GM10266 (cell line): ENCODE results near the gene THRSP.
"Not testable (repeated sequence)": the region's sequence is repeated elsewhere in the genome, so short reads cannot be mapped to it uniquely, and the experiment has no call there.

Experiments used
- DNase-seq: peaks from one replicate; pipeline ENCODE4 v3.0.0; 2012; ENCODE audit errors: extremely low spot score
- TF ChIP-seq, protein P1 (sequence below): IDR thresholded peaks from 2 replicates; pipeline ENCODE4 v1.5.1; 2012; ENCODE audit warnings: mild to moderate bottlenecking, low read depth; ENCODE audit not compliant: control insufficient read depth, insufficient read depth; ENCODE audit errors: missing control alignments

Gene THRSP

DNA sequence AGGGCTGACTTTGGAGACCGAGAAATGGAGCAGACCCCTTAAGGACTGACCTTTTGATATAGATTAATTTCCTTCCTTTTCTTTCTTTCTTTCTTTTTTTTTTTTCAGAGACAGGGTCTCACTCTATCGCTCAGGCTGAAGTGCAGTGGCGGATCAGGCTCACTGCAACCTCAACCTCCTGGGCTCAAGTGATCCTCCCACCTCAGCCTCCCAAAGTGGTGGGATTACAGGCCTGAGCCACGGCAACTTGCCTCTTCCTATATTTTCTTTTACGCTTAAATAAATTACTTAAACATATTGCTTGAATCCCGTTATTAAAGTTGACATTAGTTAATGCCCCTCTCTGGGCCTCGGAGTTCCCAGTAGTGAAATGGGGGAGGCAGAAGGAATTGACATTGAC, 40.2 kb upstream of the THRSP start:
- TF ChIP-seq, protein P1, sequence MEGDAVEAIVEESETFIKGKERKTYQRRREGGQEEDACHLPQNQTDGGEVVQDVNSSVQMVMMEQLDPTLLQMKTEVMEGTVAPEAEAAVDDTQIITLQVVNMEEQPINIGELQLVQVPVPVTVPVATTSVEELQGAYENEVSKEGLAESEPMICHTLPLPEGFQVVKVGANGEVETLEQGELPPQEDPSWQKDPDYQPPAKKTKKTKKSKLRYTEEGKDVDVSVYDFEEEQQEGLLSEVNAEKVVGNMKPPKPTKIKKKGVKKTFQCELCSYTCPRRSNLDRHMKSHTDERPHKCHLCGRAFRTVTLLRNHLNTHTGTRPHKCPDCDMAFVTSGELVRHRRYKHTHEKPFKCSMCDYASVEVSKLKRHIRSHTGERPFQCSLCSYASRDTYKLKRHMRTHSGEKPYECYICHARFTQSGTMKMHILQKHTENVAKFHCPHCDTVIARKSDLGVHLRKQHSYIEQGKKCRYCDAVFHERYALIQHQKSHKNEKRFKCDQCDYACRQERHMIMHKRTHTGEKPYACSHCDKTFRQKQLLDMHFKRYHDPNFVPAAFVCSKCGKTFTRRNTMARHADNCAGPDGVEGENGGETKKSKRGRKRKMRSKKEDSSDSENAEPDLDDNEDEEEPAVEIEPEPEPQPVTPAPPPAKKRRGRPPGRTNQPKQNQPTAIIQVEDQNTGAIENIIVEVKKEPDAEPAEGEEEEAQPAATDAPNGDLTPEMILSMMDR = no peak
- DNase-seq = no peak

DNA sequence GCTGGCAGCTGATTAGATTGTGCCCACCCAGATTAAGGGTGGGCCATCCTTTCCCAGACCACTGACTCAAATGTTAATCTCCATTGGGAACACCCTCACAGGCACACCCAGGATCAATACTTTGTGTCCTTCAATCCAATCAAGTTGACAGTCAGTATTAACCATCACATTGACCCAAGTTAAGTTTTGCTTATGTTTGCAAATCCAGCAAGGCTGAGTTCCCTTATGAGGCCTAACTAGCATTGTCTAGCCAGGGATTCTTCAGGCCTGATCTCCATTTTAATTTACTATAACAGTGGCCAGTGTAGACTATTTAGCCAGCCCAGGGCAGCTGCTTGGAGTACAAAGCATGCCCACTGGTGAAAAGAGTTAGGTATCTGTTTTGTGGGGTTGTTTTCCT, 38.3 kb upstream of the THRSP start:
- DNase-seq = no peak
- TF ChIP-seq, protein P1 = no peak

DNA sequence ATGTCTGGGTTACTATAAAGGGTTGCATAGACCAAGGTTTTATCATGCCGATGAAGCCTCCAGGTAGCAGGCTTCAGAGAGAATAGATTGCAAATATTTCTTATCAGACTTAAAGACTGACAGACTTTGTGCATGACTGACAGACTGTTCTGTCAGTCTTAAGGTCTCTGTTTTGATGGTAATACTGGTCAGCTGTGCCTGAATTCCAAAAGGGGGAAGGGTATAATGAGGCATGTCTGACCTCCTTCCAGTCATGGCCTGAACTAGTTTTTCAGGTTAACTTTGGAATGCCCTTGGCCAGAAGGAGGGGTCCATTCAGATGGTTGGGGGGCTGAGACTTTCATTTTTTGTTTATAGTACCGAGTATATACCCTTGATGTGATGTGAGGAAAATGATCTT, 35.9 kb upstream of the THRSP start:
- TF ChIP-seq, protein P1 = no peak
- DNase-seq = no peak

DNA sequence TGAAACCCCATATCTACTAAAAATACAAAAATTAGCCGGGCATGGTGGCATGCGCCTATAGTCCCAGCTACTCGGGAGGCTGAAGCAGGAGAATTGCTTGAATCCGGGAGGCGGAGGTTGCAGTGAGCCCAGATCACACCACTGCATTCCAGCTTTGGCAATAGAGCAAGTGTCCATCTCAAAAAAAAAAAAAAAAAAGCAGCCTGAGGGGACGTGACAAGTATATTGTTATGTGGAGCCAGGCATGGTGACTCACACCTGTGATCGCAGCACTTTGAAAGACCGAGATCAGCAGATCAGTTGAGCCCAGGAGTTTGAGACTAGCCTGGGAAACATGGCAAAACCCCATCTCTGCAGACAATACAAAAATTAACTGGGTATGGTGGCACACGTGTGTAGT, 35.2 kb upstream of the THRSP start:
- not testable (repeated sequence) for DNase-seq

DNA sequence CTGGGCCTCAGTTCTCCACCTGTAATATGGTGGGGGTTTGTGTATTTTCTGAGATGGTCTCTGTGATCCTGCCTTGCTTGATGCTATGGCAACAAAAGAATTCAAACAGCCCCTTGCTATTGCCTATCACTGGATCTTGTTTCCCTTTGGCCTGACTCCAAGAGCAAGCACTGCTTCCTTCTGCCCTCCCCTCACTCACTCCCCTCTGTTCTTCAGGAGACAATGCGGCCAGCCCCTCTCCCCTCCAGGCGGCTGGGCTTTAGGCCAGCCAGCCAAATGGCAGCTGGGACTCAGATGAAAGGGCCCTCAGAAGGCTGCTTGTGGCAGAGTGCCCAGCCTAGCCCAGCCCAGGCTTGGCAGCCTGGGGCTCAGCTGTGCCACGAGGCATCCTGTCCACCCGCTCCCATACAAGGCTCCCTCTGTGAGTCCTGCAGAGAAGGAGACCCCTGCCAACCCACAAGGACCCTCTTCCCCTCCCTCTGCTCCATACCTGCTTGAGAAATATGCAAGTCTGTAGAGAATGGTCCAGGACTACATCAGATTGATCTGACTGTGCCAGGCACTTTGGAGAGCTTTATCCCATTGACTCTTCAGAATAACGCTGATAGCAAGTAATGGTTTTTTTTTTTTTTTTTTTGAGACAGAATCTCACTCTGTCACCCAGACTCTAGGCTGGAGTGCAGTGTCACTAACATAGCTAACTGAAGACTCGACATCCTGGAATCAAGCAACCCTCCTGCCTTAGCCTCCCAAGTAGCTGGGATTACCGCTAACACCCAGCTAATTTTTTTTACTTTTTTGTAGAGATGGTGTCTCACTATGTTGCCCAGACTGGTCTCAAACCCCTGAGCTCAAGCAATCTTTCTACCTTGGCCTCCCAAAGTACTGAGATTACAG, 33.0 kb upstream of the THRSP start:
- TF ChIP-seq, protein P1 = no peak
- DNase-seq = no peak

DNA sequence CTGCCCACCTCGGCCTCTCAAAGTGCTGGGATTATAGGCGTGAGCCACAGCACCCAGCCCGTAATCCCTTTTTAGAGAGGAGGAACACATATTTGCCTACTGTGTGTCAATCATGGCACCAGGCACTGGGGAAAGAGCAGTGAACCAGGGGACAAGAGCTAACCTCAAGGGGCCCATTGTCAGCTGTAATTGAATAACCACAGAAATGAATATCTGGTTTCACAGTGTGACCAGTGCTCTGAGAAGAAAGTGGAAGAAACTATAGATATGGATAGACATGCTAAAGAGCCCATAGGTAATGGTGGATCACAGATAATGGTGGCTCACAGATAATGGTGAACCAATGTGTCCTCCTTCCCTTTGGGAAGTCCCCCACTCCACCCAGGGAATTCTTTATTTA, 32.0 kb upstream of the THRSP start:
- TF ChIP-seq, protein P1 = no peak

DNA sequence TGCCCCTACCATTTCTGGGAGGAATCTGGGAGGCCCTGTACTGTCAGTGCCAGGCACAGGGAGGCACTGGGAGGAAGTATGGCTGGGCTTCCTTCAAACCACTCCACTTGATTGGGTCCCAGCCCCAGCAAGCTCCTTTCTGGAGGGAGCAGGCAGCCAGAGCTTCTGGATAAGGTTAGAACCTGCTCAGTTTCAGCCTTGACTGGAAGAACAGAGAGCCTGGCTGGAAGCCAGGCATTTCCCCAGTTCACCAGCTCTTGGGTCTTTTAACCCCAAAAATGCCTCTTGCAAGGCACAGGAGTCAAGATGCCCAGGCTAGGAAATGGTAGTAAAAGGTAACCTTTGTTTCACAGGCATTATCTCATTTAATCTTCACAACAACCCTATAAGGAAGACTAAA, 31.6 kb upstream of the THRSP start:
- DNase-seq = no peak
- TF ChIP-seq, protein P1 = no peak

More for the DNA sequence above, 32.0 kb upstream of the THRSP start:
- DNase-seq = no peak
